ENCODE data around the gene HSPD1.

Gene HSPD1

DNA sequence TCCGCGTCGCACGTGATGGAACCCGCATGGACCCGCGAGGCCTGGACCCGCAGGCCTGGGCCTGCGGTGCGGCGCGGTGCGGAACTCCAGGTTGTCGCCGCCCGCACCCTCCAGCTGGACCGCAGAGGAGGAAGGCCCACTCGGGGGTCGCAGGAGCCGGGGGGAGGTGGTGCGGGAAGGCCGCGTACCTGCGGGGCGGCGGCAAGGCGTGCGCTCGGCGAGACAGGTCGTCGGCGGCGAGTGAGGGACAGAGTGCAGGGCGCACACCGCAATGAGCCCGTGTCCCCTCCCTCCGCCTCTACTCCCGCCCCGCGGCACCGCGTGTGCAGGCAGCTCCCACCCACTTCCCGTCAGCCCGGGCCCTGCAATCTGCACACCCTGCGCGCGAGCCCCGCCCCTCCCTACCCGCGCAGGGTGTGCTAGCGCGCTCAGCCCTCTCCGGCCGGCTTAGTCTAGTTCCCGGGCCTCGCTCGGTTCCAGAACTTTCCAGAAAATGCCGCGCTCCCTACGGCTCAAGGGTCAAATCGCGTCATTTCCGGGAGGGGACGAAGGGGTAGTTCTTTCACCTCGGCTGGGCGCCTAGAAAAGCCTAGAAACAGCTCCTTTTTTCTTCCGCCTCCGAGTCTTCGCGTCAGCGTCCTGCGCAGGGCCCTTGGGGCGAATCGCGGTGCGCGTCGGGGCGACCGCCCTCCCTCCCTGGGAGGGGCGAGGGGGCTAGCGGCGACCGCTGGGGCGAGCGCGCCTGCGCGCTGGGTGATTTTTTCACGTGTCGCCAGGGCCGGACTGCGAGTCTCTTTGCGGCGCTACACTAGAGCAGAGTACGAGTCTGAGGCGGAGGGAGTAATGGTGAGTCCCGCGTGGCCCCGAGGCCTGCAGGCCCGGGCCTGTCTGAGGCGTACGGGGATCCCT lies at the start of gene HSPD1, which contains the start of gene HSPE1:
Gene HSPD1 (minus strand): TSS at position 247 of the 909 bp plus-strand sequence. CDS start 992 bp downstream, outside the sequence.
Gene HSPE1 (plus strand): TSS at position 786 of the 909 bp plus-strand sequence. CDS start 58 bp downstream, at position 844.
- peak; percentile 100 for DNase-seq

DNA sequence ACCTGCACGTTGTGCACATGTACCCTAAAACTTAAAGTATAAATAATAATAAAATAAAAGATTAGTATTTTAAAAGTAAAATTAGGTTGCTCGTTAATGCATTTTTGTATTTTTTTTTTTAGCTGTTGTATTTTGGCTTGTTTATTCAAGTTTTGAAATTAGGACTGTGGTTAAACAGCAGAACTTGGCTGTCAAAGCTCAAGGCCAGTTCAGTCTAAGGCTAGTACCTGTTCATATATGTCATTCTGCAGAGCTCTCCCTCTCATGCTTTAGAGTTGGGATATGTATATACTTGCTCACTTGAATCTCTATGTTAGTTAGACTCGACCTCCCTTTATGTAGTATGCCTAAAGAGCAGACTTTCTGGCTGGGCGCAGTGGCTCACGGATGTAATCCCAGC lies 48.9 kb upstream of the HSPD1 start:
- DNase-seq: no peak

DNA sequence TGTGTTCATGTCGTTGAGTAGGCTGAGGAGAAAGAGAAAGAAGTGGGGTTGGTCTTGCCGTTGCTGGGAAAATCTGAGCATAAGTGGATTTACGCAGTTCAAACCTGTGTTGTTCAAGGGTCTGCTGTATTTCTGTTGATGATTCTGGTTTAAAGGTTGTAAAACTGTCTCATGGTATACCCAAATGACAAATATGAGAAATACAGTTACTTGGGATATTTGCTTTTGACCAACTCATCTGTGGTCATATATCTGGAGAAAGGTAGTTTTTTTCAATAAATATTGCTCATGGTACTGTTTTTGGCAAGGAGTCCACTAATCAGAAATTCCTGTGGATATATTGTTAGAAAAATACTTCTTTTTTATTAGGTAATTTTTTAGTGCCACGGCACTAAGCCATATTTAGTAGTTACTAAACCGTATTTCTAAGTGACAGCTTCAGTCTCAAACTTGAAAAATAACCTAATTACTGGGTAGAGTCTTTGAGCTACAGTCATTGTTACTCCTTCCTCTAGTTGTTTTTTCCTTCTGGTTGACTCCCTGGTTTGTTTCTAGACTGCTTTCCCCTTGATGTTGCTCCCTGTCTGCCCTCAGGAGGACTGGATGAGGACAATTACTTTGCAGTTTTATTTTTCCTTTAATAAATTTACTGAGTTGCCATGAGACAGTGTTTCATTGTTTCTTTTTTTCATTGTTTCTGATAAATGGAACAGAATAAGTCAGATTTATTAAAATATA lies 47.7 kb upstream of the HSPD1 start:
- DNase-seq: no peak

DNA sequence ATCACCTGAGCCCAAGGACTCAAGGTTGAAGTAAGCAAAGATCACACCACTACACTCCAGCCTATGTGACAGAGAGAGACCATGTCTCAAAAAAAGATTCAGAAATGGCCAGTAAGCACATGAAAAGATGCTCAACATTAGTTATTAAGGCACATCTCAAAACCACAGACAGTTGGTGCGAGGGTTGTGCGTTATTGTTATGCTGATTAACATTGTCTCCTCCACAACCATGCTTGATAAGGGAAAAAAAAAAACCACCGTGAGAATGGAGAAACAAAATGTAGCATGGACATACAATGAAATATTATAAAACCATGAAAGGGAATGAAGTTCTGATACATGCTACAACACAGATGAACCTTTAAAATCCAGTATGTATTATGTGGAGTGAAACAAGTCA lies 43.6 kb upstream of the HSPD1 start:
- DNase-seq: no peak

DNA sequence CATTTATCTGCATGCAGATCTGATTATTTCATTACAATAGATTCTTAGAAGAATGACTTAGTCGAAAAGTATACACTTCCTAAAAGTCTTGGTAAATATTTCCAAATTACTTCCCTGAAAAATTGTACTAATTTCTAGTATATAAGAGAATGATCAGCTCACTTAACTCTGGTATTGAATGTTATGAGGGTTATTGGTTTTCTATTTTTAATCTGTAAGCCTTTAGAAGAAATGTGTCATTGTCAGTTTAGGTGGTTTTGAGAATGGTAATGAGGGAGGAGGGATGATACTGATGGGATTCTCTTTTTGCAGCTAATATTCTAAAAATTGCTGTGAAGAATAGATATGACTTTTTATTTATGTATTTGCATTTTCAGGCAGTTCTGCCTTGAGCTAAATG lies 40.1 kb upstream of the HSPD1 start:
- DNase-seq: no peak

DNA sequence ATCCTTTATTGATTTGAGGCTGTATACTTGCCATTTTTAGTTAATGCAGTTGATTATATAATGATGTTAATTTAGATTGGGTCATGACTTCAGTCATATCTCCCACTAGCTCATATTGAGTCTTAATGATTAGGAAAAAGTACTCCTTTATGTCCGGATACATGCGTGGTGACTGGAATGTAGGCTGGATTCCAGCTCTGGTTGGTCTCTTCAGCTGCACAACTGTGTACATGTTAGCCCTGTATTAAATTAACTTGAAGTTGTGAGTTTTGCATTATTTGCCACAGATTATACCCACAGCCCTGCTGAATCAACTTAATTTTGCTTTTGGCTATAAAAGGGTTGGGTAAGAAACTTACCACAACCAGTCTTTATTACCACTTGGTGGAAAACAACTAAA lies 38.8 kb upstream of the HSPD1 start:
- DNase-seq: no peak

DNA sequence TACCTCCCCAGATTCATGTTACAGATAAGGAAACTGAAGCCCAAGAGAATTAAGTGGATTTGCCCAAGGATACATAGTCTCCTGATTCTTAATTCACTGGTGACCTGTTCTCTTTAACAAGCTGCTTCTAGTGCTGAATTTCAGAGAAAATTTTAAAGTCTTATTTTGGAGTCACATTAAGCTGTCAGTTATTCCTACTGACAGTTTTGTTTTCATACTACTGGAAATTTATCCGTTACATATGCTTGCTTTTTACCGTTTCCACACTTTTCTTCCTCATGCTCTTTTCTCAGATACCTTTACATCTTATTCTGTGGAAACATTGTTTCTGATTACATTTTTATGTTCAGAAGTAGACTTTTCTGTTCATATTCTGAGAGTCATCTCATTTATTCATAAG lies 17.5 kb upstream of the HSPD1 start:
- no peak for DNase-seq

DNA sequence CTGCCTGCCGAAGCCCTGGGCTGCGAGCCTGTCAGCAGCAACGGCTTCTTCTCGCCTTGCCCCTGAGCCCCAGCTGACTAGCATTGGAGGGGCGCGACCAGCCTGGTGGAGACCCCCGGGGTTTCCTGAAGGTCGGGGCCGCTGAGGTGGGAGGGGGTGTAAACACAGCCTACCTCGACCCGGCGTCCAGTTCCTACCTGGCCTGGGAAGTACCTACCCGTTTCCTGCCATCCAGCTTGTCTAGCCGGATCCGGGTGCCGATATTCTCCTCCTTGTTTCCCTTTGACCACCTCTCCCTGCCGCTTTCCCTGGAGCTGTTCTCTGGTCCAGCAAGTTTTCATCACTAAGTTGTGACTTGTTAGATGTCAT lies 16.7 kb upstream of the HSPD1 start:
- peak; percentile 70 for DNase-seq

DNA sequence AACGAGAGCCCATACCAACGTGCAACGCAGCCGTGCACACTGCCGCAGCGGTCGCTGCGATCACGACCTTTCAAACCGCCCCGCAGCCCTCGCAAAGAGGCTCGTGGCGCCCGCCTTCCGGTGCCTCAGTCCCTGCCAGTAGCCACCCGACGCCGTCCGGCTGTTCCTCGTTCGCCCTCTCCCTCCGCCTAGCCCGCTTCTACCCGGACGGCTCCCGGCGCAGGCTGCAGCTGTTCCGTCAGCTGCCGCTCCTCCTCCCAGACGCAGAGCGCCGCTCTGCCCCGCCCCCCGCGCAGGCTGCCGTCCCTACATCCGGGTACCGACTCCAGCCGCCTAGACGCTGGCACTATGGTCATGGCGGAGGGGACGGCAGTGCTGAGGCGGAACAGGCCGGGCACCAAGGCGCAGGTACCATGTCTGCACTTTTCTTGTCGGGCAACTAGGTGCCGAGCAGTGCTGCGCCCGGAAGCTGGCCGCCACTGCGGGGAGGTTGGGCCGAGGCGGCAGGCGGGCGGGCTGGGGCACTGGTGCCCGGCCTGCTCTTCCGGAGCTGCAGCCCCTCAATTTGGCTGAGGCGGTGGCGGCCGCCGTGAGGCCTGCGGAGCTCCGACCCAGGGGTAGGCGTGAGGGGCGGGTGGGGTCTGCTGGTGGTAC lies 16.2 kb upstream of the HSPD1 start, which contains the start of gene MOB4:
Gene MOB4 (plus strand): TSS at position 328 of the 654 bp plus-strand sequence. CDS start 21 bp downstream, at position 349.
- peak; percentile 98 for DNase-seq

DNA sequence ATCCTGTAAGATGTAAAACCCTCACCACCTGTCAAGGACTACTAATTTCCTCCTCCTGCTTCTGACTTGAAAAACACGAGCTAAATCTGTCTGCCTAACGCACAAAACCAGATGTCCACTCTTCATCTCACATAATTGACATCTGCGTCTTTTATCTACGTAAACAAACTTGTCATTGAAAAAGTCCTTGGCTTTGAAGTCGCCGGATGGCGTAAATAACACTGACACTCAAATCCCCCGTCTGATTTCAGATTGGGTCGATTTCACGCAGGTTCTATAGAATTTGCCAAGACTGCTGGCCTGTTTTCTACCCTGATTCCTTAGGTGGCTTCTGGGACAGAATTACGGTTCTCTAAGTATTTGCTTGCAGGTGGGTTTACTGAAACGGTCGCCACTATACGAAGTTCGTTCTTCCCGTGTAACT lies 15.7 kb upstream of the HSPD1 start:
- peak; percentile 85 for DNase-seq

DNA sequence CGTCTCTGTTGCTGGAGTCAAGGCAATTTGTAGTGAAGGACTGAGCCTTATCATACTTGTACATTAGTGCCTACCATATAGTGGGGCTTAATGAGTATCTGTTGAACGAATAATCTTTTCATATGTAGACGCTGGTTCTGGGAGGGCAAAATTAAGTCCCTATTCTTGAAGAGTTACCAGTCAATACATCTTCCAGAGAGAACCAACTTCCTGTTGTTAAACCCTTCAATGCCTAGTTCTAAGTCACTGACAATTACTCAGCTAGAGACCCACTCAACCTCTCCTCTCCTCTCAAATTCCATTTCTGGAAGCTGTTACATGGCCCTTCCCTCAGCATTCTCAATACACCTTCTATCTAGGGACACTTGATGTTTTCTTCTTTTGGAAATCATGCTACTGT lies 15.1 kb upstream of the HSPD1 start:
- peak; percentile 55 for DNase-seq

DNA sequence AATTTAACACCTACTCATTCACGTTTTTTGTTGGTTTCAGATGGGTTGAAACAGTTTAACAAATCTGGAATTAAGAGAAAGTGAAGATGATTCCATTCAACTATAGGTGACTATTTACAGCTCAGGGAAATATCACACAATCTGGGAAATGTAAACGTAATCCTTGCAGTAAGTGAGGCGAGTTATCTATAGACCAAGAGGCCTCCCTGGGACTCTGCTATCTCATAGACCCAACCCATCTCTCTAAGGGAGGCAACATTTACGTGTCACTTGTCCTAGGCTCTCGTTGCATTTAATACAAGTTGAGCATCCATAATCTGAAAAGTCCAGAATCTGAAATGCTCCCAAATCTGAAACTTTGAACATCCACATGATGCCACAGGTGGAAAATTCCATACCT lies 14.3 kb upstream of the HSPD1 start:
- DNase-seq: no peak

DNA sequence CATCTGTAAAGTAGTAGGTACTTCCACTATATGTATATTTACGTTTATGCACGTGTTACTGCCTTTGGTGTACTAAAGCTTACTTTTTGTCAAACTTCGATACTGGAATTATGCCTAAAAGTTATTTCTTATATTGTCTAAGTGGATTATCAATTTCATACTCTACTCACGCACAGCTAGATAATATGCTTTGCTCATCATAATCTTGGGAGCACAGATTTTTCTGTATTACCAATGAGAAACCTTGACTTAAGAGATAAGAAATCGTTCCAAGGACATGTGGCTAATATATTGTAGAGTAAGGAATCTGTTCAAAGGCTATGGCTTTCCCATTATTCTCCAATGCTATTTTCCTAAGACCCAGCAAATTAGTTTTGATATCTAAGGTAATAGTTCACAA lies 7.0 kb upstream of the HSPD1 start:
- DNase-seq: no peak

DNA sequence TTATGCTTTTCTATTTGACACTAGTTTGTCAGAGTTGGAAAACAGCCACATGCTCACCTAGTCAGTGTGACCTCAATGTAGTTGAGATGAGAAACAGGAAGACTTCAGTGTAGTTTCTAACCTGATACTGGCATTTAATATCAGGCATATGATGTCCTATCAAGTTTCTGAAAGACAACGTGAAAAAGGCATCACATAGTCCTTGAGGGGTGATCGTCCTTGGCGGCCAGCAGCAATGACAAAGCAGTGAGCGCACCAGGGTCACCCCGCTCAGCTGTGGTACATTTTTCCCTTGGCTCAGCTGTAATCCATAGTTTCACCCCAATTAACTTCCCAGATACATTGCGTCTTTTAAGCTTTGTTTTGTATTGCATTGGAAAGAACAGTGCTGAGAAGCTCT lies 4.9 kb upstream of the HSPD1 start:
- DNase-seq: no peak

DNA sequence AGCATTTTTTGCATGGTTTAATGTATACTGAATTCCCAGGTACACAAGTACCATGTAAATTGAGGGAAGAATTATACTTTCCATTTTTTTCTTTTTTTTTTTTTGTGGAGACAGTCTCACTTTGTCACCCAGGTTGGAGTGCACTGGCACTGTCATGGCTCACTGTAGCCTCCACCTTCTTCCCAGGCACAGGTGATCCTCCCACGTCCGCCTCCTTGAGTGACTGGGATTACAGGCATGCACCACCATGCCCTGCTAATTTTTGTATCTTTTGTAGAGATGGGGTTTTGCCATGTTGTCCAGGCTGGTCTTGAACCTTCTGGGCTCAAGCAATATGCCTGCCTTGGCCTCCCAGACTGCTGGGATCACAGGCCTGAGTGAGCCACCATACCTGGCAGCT lies 4.4 kb upstream of the HSPD1 start:
- no peak for DNase-seq

DNA sequence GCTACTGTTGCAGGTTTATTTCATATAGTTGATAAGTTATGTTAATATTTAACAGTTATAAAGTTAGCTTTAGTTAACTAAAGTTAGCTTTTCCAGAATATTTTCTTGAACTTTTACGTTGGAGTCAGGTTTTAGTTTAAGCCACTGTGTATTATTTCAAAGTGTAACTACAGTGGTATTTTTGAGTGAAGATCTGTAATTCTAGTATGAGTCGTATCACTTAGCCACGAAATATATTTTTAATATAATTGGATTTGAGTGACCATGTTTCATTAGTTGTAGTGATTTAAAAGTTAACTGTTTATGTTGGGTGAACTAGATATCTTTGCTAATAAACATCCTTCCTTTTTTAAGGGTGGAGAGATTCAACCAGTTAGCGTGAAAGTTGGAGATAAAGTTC lies 3.0 kb upstream of the HSPD1 start:
- no peak for DNase-seq

DNA sequence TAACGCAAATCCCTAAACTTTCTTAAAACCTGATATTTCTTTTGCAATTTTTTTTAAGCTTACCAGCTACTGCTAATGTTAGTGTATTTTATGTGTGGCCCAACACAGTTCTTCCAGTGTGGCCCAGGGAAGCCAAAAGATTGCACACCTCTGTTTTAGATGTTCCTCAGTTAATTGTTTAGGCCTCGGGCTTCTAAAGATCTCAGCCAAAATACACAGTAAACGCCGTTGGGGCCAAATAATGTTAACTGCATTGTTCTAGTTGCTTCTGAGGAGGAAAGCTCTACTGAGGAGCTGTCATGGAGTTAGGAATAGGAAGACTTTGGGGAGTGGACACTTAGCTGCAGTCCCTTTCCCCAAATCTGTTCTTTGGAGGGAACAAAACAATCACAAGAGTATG lies 2.6 kb upstream of the HSPD1 start:
- DNase-seq: no peak

DNA sequence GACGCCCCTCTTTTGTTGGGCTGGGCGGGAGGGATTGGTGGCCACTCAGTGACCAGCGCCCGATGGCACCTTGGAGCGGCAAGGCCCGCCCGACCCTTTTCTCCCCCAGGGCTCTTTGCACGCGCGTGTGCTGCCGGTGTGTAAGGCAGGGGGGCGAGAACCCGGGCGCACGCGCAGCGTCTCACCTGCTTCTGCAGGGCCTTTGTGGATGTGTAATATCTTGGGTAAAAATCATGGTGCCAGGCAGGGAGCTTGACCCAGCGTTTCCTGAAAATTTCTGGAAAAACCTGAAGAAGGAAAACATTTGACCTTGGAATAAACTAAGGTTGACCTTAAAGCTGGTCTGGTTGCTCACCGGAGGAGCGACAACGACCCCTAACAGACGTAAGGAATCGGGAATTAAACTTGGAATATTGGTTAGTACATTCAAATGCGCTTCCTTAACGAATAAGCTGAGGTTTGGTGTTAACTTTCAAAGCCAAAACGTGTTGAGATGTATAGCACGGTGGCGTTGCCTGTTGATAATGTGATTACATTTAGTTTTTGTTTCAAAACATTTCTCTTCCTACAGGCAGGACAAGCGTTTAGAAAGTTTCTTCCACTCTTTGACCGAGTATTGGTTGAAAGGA lies 977 bp upstream of the HSPD1 start:
- peak; percentile 48 for DNase-seq

DNA sequence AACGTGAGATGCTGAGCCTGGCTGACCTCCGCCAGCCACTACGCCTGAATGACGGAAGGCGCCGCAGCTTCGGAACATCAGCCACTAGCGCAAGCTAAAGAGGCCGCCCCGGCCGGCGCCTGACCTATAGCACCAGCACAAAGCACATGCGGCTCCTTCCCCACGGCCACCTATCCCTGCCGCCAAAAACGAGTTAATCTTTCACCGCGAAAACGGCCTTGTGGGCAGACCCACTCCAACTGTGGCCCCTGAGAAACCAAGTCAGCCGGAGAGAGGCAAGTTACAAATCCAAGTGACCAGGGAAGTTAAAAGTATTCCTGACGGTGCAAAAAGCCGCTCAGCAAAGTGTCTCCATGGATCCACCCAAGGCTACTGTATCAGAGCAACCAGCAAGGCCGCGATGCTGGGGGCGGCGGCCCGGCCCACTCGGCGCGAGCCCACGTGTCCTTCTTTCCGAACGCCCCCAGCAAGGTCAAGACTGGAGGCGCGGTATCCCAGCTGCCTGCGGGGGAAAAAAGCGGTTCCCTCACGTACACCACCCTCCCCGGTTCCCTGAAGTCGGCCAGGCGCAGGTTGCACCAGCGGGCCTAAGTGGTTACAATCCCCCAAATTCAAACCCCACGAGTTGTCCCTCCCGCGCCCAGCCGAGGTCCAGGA lies 575 bp downstream of the HSPD1 start:
- DNase-seq: peak; percentile 82

DNA sequence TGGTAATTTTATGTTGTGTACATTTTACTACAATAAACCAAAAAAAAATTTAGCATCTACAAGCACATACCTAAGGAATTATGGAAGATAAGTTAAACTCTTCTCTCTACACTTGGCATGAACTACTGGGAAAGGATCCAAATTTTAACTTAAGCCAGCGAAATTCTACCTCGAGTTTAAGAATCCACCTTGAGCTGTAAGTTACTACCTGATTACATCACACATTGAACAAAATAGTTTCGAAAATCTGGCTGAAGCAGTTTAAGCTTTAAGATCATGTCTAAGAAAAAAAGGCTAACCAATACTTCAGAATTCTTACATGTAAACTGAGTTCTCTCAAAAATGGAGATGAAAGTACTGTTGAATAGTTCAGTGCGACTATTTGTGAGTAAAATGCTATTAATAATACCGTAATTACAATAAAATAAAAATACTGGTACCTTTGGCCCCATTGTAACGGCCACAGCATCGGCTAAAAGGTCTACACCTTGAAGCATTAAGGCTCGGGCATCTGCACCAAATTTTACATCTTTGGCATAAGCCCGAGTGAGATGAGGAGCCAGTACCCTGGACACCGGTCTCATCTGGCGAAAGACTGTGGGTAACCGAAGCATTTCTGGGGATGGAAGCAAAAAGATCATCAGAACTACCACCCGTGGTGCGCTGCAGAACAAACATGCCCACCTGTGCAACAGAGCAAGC lies 1.3 kb downstream of the HSPD1 start:
- no peak for DNase-seq

DNA sequence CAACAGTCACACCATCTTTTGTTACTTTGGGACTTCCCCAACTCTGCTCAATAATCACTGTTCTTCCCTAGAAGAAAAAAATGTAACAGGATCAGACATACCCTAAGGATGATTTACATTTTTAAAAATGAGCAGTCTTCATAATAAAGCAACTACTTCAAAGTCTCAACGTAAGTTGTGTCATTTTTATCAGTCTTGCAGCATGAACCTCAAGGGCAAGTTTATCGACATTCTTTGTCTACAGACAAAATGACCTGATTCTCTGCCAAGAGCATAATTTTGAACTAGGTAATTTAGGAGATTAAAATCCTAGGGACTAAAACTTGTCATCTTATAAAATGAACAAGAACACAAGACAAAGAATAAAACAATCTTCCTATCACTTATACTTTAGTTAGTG lies 2.3 kb downstream of the HSPD1 start:
- DNase-seq: no peak

DNA sequence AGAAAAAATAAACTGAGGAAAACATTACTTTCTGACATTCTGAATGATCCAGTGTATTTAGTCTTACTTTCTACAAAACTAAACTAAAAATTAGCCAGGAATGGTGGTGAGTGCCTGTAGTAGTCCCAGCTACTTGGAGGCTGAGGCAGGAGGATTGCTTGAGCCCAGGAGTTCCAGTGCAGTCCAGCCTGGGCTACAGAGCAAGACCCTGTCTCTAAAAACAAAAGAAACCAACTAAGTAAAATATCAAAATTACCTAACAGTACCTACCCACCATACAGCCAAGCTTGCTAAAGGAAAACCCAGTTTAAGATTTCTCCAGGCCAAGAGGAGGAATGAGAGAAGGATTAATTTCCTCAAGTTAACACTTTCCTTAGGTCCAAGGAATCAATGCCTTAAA lies 2.9 kb downstream of the HSPD1 start:
- no peak for DNase-seq

All from DMS53 (cell line).